Activated CD4-positive, alpha-beta memory T cell treated with anti-CD3 and anti-CD28 coated beads, Interleukin-2, amount 10 ng/mL, durations not matched to agents 7 days and 5 days (primary cell): ENCODE data around the gene GRIP2. TPM values are rescaled to one million over a fixed set of nuclear protein-coding genes. Genes with fewer than 3 reads are reported as not detected.

Source experiments
- total RNA-seq, 2 experiments: library from RNA; stranded (reverse); gene quantifications; one replicate each; pipeline ENCODE4 v1.2.3, GENCODE V29; 2021

GRIP2 gene
- total RNA-seq, 2 experiments from 2014 or later = 0.08 to 0.35 TPM

Other genes starting within 250 kb of the GRIP2 start
- 10 to 100 TPM; 59.0 to 61.5 TPM for gene SLC6A6, start 137.7 kb downstream of the GRIP2 start, total RNA-seq
- gene CCDC174, start 111.4 kb upstream of the GRIP2 start, total RNA-seq = 10 to 100 TPM; 25.1 to 27.4 TPM
- gene C3orf20, start 134.8 kb upstream of the GRIP2 start, total RNA-seq = under 1 TPM in 1 of 2 experiments, not detected in 1; 0.23 TPM